NCI-H1930 (cell line): ENCODE results near the gene ACP1.
"Not testable (repeated sequence)": the region's sequence is repeated elsewhere in the genome, so short reads cannot be mapped to it uniquely, and the experiment has no call there.

ENCODE experiments used
- DNase-seq, 2 experiments: peaks; one replicate each; lab custom pipeline; 2025; lab: John Stamatoyannopoulos, UW

ACP1 gene

DNA sequence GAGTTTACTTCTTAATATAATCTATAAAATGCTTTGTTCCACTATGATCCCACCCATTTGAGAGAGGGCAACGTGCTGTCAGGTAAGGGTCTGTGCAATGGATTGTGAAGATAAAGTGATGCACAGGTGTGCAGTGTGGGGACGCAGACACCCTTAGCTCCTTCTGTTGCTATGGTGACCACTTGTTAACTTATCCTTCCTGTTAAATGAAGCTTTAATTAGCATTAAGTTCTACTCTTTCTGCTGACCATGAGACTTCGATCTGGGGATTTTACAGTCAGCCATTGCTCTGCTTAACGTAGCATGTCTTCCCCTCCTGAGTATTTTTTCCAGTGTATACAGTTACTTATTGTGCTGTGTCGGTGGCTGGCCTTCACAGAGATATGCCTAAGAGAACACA, 46.2 kb downstream of the ACP1 start:
- no peak for DNase-seq

DNA sequence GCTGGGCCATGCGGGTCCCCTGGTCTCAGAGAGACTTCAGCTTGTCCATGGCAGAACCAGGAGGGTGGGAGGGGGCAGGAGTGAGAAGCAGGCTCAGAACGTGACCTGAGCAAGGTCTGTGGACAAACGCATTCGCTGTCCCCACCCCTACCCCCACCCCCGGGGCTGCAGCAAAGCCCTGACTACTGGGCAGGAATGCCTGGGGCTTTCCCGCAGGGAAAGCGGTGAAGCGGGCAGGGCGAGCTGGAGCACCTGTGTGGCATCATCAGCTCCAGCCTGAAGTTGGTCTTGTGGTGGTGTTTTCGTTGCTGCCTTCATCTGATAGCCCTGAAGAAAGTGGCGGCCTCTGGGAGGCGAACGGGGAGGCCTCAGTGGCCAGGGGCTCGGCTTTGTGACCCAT, 49.2 kb downstream of the ACP1 start:
- DNase-seq = no peak

GRCh38 chr2:314561-315336, 50.0 kb downstream of the ACP1 start:
- no peak for DNase-seq

- not testable (repeated sequence) for DNase-seq
Measured at GRCh38 chr2:315925-316324, 51.2 kb downstream of the ACP1 start.

DNA sequence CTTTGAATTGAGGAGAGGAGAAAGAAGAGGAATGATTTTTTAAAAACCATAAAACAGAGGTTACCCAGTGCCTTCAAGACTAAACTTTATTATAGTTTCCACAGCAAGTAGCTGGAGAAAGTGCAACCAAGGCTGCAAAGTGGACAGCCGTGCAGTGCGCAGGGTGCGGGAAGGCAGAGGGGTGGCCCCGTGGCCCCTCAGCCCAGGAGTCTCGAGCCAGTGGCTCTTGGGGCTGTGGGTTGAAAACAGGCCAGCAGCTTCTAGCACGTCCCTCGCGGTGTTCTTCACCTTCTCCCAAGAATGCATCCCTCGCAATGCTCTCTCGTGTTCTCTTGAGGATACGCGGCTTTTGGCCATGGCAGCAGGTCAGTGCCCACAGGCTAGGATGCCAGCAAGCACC, 51.6 kb downstream of the ACP1 start:
- no peak for DNase-seq

DNA sequence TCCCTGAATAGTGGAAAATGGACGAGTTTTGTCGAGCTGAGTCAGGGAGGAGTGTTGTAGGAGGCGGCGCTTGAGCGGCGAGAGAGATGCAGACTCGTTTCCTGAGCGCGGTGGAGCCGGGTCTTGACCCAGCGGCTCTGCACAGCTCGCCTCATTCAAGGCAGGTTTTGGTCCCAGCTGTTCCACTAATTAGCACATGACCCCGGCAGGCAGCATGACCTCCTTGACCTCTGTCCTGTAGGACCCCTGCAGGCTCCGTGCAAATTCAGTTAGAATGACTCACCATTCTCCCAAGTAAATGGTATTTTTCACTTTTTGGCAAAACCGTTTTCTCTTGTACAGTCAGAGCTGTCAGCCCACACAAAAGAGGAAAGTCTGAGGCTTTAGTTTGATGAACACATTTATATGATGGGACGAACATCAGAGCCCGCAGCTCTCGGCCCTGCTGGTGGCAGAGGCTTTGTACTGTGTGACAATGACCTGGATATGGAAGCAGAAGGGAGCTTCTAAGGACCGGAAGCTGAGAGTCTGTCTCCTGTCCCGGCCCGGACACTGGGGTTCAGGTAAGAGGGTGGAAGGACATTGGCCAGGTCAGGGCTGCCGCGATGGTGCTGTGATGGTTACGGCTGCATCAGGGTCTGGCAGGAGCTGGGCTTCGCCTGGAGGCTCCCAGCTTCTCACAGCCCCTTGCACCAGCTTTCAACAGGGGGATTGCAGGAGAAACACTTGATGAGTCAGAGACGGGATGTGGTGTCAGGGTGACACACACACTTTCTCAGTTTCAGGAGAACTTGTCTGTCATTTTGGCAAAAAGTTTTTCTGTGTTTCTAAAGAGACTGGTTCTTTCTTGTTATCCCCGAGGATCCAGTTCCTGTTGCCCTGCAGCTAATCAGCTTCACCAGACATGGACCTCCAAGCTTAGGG, 53.0 kb downstream of the ACP1 start:
- DNase-seq = no peak

DNA sequence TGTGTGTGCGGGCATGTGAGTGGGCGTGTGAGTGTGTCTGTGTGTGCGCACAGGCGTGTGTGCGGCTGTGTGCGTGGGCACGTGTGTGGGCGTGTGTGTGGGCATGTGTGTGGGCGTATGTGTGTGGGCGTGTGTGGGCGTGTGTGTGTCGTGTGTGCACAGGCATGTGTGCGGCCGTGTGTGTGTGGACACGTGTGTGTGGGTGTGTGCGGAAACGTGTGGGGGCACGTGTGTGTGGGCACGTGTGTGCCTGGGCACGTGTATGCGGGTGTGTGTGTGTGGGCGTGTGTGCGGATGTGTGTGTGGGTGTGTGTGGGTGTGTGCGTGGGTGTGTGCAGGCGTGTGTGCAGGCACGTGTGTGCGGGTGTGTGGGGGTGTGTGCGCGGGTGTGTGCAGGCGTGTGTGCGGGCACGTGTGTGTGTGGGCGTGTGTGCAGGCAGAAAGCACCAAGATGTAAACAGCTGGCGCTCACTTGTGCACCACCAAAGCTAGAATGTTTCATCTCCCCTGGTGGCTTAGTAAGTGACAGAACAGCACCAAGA, 54.4 kb downstream of the ACP1 start:
- DNase-seq = no peak

DNA sequence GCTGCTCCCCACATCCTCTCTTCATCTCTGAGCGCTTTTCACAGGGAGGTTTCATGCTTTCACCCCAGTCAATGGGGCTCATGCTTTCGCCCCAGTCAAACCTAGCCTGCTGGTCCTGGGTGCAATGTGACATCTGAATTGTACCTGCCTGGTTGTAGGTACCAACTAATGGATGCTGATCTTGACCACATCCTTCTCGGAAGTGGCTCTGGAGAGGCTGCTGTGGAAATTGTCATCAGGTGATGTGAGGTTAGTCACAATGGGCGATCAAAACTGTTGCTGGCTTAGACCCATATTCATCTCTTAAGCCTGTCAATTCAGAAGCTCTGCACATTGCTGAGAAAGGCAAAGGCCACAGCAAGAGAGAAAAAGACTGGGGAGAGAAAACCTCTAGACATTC, 55.8 kb downstream of the ACP1 start:
- no peak for DNase-seq

DNA sequence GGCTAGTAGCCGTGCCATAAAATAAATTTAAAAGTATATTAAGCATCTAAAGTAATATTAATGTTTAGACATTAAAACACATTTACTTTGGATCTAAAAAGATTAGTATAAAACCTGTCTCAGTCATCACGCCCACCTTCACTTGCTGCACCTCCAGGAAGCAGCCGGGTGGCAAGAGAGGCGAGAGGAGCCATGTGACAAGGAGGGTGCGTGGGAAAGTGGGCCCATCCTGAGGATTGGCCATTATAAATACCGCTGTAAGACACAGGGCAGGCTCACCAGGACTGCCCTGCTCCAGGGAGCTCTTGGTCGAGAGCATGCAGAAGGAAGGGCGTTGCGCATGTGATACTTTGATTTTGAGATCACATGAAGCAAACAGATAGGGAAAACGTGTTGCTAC, 57.6 kb downstream of the ACP1 start:
- DNase-seq = no peak

GRCh38 chr2:323035-323434, 58.3 kb downstream of the ACP1 start:
- no peak for DNase-seq
